Effector memory CD4-positive, alpha-beta T cell (primary cell): ENCODE measurements around the gene CLMN.

Experiments used
- DNase-seq, 3 donors: peaks; one replicate each; pipeline ENCODE4 v3.0.0-alpha.2; 2020
- H3K27ac ChIP-seq: 2 replicates; pipeline ENCODE4 v1.7.0; 2013; ENCODE audit warnings: mild to moderate bottlenecking, low read length, moderate library complexity; ENCODE audit not compliant: insufficient read depth, poor library complexity, severe bottlenecking
- H3K27me3 ChIP-seq: replicated peaks from 2 replicates; pipeline ENCODE4 v1.7.0; 2013; ENCODE audit warnings: mild to moderate bottlenecking, low read length; ENCODE audit not compliant: insufficient read depth, control insufficient read depth, poor library complexity, severe bottlenecking
- H3K36me3 ChIP-seq: 2 replicates; pipeline ENCODE4 v1.7.0; 2013; ENCODE audit warnings: mild to moderate bottlenecking, low read length, moderate library complexity; ENCODE audit not compliant: control insufficient read depth, insufficient read depth
- H3K4me1 ChIP-seq: 2 replicates; pipeline ENCODE4 v1.7.0; 2013; ENCODE audit warnings: low read length, mild to moderate bottlenecking; ENCODE audit not compliant: control insufficient read depth, insufficient read depth, poor library complexity, severe bottlenecking
- H3K4me3 ChIP-seq: 2 replicates; pipeline ENCODE4 v1.7.0; 2013; ENCODE audit warnings: low read length, low read depth, mild to moderate bottlenecking; ENCODE audit not compliant: insufficient read depth, poor library complexity, severe bottlenecking
- H3K9me3 ChIP-seq: 2 replicates; pipeline ENCODE4 v1.7.0; 2013; ENCODE audit warnings: mild to moderate bottlenecking, low read length, moderate library complexity; ENCODE audit not compliant: control insufficient read depth

The CLMN gene

DNA sequence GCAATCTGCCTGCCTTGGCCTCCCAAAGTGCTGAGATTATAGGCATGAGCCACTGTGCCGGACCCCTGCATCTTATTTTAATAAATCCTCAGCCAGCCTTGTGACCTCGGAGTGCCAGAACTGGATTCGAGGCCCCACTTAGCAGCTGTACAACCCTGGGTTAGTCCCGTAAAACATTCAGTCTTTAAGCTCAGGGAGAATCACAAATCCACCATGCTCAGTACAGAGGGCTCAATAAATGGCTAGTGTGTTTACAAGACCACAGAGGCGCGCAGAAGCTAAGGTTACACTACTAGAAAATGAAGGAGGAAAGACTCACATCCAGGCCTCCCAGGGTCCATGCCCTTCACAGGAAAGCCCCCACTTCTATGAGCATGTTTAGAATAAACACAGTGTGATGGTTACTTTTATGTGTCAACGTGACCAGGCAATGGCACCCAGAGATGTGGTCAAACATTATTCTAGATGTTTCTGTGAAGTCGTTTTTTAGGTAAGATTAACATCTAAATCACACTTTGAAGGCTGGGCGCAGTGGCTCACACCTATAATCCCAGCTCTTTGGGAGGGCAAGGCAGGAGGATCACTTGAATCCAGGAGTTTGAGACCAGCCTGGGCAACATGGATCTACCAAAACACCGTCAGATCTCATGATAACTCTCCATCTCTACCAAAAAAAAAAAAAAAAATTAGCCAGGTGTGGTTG, 55.3 kb downstream of the CLMN start:
- H3K9me3 ChIP-seq, result no peaks in the 10 kb centered on the region
- no peak for DNase-seq
- no peaks in the 10 kb centered on the region for H3K27me3 ChIP-seq
- no peak overlapping the region for H3K4me3 ChIP-seq
- H3K36me3 ChIP-seq, result no peaks in the 10 kb centered on the region
- peaks cover 3% of the 10 kb centered on the region for H3K4me1 ChIP-seq
- H3K27ac ChIP-seq, result no peak overlapping the region

GRCh38 chr14:95263527-95264231, 56.0 kb downstream of the CLMN start:
- no peak for DNase-seq
- H3K27me3 ChIP-seq, result no peaks in the 10 kb centered on the region
- no peaks in the 10 kb centered on the region for H3K36me3 ChIP-seq
- H3K4me1 ChIP-seq, result peaks cover 3% of the 10 kb centered on the region
- H3K4me3 ChIP-seq, result no peak overlapping the region
- no peaks in the 10 kb centered on the region for H3K9me3 ChIP-seq
- no peak overlapping the region for H3K27ac ChIP-seq

- Histone ChIP-seq H3K36me3 (no peaks in the 10 kb centered on the region), H3K4me1 (peaks cover 3% of the 10 kb centered on the region), H3K4me3 (no peak overlapping the region), H3K27me3 (no peaks in the 10 kb centered on the region), H3K9me3 (no peaks in the 10 kb centered on the region), H3K27ac (no peak overlapping the region)
- no peak for DNase-seq
These were observed 57.2 kb downstream of the CLMN start for GRCh38 chr14:95262511-95262891.

DNA sequence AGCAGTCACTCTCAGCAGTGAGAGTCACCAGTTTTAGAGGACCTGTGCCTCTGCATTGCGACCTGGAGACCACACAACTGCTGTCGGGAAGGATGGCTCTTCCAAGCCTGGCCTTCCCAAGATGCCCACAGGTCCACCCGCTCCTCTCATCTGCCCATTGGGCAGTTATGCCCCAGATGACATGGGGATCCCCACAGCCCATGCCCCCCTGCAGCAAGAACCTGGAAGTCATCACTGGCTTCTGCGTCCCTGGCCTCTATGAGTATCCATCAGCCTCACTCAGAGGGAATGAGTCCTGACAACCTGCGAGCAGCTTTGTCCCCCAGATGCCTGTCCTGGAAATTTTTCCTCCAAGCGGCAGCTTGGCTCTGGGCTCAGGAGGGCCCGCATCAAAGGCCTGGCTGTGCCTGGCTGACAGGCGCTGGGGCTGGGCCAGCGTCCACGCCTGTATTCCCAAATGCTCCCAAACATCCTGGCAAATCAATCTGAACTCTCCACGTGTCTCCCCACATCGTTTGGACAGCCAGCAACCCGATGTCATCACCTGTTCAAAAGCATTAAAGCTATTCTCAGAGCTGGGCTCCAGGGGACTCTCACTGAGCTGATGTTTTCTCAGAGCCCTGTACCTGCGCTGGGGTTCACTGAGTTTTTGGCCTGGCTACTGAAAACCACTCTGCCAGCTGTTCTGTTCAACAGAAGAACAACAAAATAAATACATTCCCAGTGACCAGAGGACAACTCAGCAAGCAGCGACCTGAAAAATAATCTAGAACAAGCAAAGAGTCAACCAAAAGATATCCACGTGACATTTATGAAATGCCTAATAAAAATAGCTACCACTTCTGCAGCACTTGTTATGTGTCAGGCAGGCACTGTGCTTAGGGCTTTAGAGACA, 57.8 kb downstream of the CLMN start:
- no peak overlapping the region for H3K4me3 ChIP-seq
- no peaks in the 10 kb centered on the region for H3K9me3 ChIP-seq
- H3K27ac ChIP-seq, result no peak overlapping the region
- H3K4me1 ChIP-seq, result peaks cover 3% of the 10 kb centered on the region
- no peaks in the 10 kb centered on the region for H3K36me3 ChIP-seq
- no peak for DNase-seq
- no peaks in the 10 kb centered on the region for H3K27me3 ChIP-seq

GRCh38 chr14:95260537-95261361, 59.0 kb downstream of the CLMN start:
- H3K4me3 ChIP-seq, result no peak overlapping the region
- no peaks in the 10 kb centered on the region for H3K36me3 ChIP-seq
- no peaks in the 10 kb centered on the region for H3K27me3 ChIP-seq
- no peak overlapping the region for H3K27ac ChIP-seq
- H3K4me1 ChIP-seq, result peaks cover 3% of the 10 kb centered on the region
- no peak for DNase-seq
- no peaks in the 10 kb centered on the region for H3K9me3 ChIP-seq

- Histone ChIP-seq H3K27me3 (no peaks in the 10 kb centered on the region), H3K9me3 (no peaks in the 10 kb centered on the region), H3K4me1 (no peaks in the 10 kb centered on the region), H3K4me3 (no peak overlapping the region), H3K36me3 (no peaks in the 10 kb centered on the region), H3K27ac (no peak overlapping the region)
- no peak for DNase-seq
These were observed 60.7 kb downstream of the CLMN start for GRCh38 chr14:95258754-95259593.

- Histone ChIP-seq H3K9me3 (no peaks in the 10 kb centered on the region), H3K4me3 (no peak overlapping the region), H3K4me1 (no peaks in the 10 kb centered on the region), H3K27ac (no peak overlapping the region), H3K27me3 (no peaks in the 10 kb centered on the region), H3K36me3 (no peaks in the 10 kb centered on the region)
- DNase-seq, result no peak
These were observed 61.6 kb downstream of the CLMN start for GRCh38 chr14:95258156-95258555.

DNA sequence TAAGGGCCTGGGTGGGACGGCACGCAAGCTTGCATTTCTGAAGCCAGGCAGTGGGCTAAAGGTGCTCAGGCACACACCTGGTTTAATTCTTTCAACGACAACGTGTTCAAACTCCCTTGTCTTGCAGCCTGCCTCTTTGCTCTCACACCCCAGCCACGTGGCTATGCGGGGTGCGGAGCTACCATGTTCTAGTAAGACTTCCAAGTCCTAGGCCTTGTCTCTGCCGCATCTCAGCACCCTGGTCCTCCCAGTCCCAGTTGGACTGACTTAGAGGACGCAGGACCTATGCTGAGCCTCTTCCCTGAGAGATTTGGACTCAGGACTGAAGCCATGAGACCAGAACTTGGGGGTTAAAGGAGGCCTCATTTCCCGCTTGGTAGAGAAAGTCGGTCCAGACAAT, 62.2 kb downstream of the CLMN start:
- no peak for DNase-seq
- Histone ChIP-seq H3K27me3 (no peaks in the 10 kb centered on the region), H3K4me3 (no peak overlapping the region), H3K9me3 (no peaks in the 10 kb centered on the region), H3K36me3 (no peaks in the 10 kb centered on the region), H3K4me1 (no peaks in the 10 kb centered on the region), H3K27ac (no peak overlapping the region)

DNA sequence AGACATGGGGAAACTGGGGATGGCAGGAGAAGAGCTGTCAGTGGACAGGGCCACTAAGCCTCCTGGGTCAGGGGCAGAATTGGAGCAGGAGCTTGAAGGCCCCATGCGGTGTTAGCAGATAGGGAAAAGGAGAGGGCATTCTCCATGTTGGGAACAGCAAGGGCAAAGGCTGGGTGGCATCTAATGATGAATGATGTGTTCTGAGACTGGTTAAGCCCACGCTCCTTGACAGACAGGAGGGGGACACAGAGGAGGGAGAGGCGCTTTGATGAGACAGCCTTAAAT, 63.0 kb downstream of the CLMN start:
- Histone ChIP-seq H3K9me3 (no peaks in the 10 kb centered on the region), H3K4me3 (no peak overlapping the region), H3K4me1 (no peaks in the 10 kb centered on the region), H3K27me3 (no peaks in the 10 kb centered on the region), H3K36me3 (no peaks in the 10 kb centered on the region), H3K27ac (no peak overlapping the region)
- no peak for DNase-seq
